NT2/D1 (cell line): ENCODE measurements around the gene SRGAP1.
"Not testable (repeated sequence)": the region's sequence is repeated elsewhere in the genome, so short reads cannot be mapped to it uniquely, and the experiment has no call there.

ENCODE experiments used
- DNase-seq: peaks from one replicate; pipeline ENCODE4 v3.0.0-alpha.2; 2011; ENCODE audit warnings: low read depth, low spot score
- H3K27me3 ChIP-seq: 2 replicates; pipeline ENCODE4 v1.6.0; 2011; ENCODE audit warnings: mild to moderate bottlenecking; ENCODE audit not compliant: insufficient read length, insufficient read depth
- H3K36me3 ChIP-seq: 2 replicates; pipeline ENCODE4 v1.6.1; 2011; ENCODE audit warnings: mild to moderate bottlenecking, low read length, mixed read lengths; ENCODE audit not compliant: insufficient read depth, insufficient read length
- H3K4me1 ChIP-seq: 2 replicates; pipeline ENCODE4 v1.5.1; 2011; ENCODE audit not compliant: insufficient read depth, insufficient read length
- H3K4me3 ChIP-seq: 2 replicates; pipeline ENCODE4 v1.5.1; 2011; ENCODE audit warnings: low read depth; ENCODE audit not compliant: insufficient read length
- H3K9ac ChIP-seq: 2 replicates; pipeline ENCODE4 v1.6.0; 2011; ENCODE audit warnings: low read depth; ENCODE audit not compliant: insufficient read length
- H3K9me3 ChIP-seq: 2 replicates; pipeline ENCODE4 v1.5.1; 2011; ENCODE audit warnings: mild to moderate bottlenecking, low read length; ENCODE audit not compliant: insufficient read depth
- SUZ12 ChIP-seq: IDR thresholded peaks from 2 replicates; pipeline ENCODE4 v1.6.1; 2011; ENCODE audit not compliant: insufficient read length, insufficient read depth; ENCODE audit errors: extremely low read depth
- YY1 ChIP-seq: IDR thresholded peaks from 2 replicates; pipeline ENCODE4 v1.6.1; 2011; ENCODE audit not compliant: insufficient read length, insufficient read depth
- ZNF274 ChIP-seq: IDR thresholded peaks from 2 replicates; pipeline ENCODE4 v1.6.1; 2011; ENCODE audit warnings: mild to moderate bottlenecking, low read depth, low read length

SRGAP1 gene

DNA sequence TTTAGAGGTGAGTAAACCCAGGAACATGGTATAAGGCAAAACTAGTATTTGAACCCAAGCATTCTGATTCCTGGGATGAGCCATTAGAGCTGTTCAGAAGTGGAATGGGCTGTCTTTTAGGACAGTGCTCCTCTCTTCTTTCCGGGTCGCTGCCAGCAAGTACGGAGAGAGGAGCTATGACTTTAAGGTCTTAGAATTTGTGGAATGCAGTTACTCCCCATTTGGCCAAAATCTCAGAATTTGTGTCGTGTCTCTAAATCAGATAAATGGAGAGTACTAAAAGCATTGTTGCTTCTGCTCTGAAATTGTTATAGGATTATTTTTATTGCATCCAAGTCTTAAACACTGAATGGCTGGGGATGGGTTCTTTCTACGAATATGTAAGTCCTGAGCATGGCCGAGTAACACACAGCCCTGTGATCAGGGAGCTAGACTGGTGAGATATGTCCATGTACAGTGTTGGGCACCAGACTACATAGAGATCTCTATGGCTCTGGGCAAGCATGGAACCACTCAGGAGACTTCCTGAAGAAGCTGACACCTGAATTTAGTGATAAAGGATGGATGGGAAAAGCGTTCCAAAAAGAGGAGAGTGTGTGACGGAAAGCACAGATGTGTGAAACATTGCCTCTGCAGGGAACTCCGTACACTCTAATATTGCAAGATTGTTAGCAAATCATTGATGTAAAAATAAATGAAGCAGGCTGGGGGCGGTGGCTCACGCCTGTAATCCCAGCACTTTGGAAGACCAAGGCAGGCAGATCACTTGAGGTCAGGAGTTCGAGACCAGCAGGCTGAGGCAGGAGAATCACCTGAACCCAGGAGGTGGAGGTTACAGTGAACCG is 184.7 kb downstream of the SRGAP1 start:
- H3K4me1 ChIP-seq, result no peaks in the 10 kb centered on the region

DNA sequence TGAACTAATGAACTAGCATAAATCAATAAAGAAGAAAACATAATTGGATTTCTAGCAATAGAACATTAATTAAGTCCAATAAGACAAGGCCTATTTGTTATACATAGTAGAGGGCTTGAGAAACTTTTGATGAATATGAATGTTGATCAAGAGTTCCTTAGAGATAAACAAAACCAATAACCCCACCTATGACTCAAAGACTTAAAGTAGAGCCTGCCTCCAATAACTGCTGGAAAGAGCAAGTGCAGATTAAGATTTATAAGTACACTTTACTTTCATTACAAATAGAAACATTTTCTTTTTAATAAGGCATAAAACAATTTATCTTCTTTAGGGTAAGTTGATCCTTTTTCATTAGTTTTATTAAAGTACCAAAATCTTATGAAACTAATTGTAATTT is 185.7 kb downstream of the SRGAP1 start:
- Histone ChIP-seq H3K9ac (no peak overlapping the region), H3K4me3 (no peak overlapping the region), H3K27me3 (no peaks in the 10 kb centered on the region), H3K36me3 (no peaks in the 10 kb centered on the region), H3K4me1 (no peaks in the 10 kb centered on the region), H3K9me3 (peaks cover 10% of the 10 kb centered on the region; the same call in 1 of the 2 replicates)
- TF ChIP-seq YY1, result no peak
- TF ChIP-seq ZNF274, result no peak
- no peak for TF ChIP-seq SUZ12
- DNase-seq, result no peak

More for the DNA sequence above, 184.7 kb downstream of the SRGAP1 start:
- Histone ChIP-seq H3K27me3 (no peaks in the 10 kb centered on the region), H3K4me3 (no peak overlapping the region), H3K9me3 (peaks cover 10% of the 10 kb centered on the region; the same call in 1 of the 2 replicates), H3K9ac (no peak overlapping the region), H3K36me3 (no peaks in the 10 kb centered on the region)
- TF ChIP-seq YY1 (no peak), ZNF274 (no peak), SUZ12 (no peak)
- no peak for DNase-seq

DNA sequence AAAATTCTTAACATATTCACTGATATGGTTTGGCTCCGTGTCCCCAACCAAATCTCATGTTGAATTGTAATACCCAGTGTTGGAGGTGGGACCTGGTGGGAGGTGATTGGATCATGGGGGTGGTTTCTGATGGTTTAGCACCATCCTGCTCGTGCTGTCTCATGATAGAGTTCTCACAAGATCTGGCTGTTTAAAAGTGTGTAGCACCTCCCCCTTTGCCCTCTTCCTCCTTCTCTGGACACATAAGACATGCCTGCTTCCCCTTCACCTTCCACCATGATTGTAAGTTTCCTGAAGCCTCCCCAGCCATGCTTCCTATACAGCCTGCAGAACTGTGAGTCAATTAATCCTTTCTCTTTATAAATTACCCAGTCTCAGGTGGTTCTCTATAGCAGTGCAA is 189.6 kb downstream of the SRGAP1 start:
- not testable (repeated sequence) for H3K36me3 ChIP-seq, H3K9ac ChIP-seq, H3K27me3 ChIP-seq, H3K4me3 ChIP-seq, DNase-seq, H3K4me1 ChIP-seq
- peaks cover 10% of the 10 kb centered on the region; the same call in 1 of the 2 replicates for H3K9me3 ChIP-seq

DNA sequence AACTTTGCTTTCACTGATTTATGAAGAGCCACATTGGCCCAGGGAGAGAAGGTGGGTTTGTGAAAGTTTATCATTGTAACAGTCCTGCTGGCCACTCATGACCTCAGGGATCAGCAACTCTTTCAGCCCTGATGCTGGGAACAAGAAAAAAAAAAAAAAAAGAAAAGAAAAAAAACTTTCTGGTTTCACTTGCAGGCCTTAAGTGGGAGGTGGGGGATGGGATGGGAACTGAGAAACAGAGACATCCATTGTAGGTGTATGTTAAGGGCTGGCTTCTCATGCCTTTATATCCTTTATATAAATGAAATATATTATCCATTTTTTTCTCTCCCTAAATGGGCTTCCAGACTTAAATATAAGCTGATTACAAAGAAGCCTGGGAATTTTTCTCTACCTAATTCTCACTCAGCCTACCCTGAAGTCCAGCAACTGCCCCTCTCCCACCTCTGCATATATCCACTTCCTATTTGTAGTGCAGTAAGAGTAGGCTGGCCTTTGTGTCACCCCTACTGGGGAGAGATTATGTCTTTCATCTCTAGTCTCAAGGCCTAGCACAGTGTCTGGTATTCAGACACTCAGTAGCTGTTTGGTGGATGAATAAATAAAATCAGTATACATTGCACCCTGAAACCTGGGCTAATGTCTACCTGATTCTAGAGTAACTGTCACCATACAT is 190.5 kb downstream of the SRGAP1 start:
- Histone ChIP-seq H3K9me3 (peaks cover 10% of the 10 kb centered on the region; the same call in 1 of the 2 replicates), H3K9ac (no peak overlapping the region), H3K4me3 (no peak overlapping the region), H3K4me1 (no peaks in the 10 kb centered on the region), H3K27me3 (no peaks in the 10 kb centered on the region), H3K36me3 (no peaks in the 10 kb centered on the region)
- TF ChIP-seq SUZ12, result no peak
- DNase-seq, result no peak

DNA sequence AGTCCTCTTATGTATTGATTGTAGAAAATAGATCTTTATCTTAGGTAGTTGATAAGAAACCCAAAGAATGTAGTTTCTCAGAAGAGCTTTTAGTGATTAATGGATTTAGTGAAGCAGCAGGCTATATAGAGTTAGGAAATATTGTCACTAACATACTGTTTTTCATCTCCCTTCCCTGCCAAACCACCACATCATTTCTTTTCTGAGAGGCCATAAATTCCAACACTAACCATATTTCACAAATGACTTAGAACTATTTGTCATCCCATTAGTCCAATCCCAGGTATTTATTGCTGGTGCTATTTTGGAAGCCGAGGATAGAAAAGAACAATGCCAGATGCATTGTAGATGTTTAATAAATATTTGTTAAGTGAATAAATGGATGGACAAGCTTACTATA is 191.9 kb downstream of the SRGAP1 start:
- no peak for DNase-seq
- no peaks in the 10 kb centered on the region for H3K4me1 ChIP-seq
- H3K9ac ChIP-seq, result no peak overlapping the region
- no peaks in the 10 kb centered on the region for H3K36me3 ChIP-seq
- TF ChIP-seq ZNF274 (no peak), SUZ12 (no peak), YY1 (no peak)
- no peak overlapping the region for H3K4me3 ChIP-seq
- H3K27me3 ChIP-seq, result no peaks in the 10 kb centered on the region
- H3K9me3 ChIP-seq, result peaks cover 9% of the 10 kb centered on the region; the same call in 1 of the 2 replicates

DNA sequence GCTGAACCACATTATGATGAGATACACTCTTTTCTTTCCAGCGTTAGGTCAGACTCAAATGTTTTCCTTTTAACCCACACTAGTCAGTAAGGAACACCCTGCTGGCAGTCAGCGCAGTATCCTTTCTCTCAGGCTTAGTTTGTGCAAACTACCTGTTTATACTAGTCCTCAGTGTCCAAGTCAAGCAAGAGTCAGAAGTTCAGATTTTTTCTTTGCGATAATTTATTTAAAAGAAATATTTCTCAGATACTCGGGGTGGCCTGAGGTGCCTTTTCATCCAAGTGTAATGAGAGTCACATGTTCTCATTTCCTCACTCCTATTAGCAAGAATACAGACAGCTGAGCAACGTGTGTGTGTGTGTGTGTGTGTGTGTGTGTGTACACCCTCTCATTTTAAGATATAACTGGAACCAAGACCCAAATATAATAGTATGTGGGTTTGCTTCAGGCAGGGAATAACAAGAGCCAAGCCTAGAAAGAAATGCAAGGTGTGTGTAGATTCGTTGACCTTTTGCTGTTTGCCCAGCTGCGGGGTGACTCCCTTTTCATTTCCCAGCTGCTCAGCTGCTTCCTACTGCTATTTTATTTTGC is 194.9 kb downstream of the SRGAP1 start:
- DNase-seq, result no peak
- Histone ChIP-seq H3K27me3 (no peaks in the 10 kb centered on the region), H3K9ac (no peak overlapping the region), H3K9me3 (no peaks in the 10 kb centered on the region), H3K4me1 (no peaks in the 10 kb centered on the region), H3K4me3 (no peak overlapping the region), H3K36me3 (no peaks in the 10 kb centered on the region)
- TF ChIP-seq YY1, result no peak
- no peak for TF ChIP-seq ZNF274
- no peak for TF ChIP-seq SUZ12

DNA sequence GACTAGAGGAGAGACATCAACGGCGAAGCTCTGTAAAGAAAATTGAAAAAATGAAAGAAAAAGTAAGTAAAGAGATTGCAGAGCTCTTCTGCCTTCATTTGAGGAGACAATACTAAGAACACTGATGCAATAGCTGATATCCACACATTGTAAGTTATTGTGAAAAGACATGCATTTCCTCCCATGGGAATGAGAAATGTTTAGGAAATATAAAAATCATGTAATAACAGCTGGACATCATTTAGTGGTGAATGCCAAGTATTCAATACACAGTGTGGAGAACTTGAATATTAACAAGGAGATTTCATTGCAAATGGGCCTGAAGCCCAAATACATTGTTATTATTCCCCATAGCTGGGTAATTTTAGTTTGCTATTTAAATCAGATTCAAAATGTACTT is 198.4 kb downstream of the SRGAP1 start:
- Histone ChIP-seq H3K9me3 (no peaks in the 10 kb centered on the region), H3K4me1 (no peaks in the 10 kb centered on the region), H3K36me3 (no peaks in the 10 kb centered on the region), H3K27me3 (no peaks in the 10 kb centered on the region), H3K9ac (no peak overlapping the region), H3K4me3 (no peak overlapping the region)
- DNase-seq, result no peak
- no peak for TF ChIP-seq YY1
- TF ChIP-seq ZNF274, result no peak
- TF ChIP-seq SUZ12, result no peak
